Measurements from ENCODE around the gene RGS9.

GRCh38 chr17:65225061-65225460 lies 87.9 kb downstream of the RGS9 start:
- TF ChIP-seq CTCF (IDR thresholded peaks at IDR 0.05; ENCODE audit: poor library complexity) (no peak), EZH2 (IDR thresholded peaks at IDR 0.05; ENCODE audit: borderline replicate concordance) (no peak), EZH2phosphoT487 (IDR thresholded peaks at IDR 0.05; ENCODE audit: low read depth, severe bottlenecking, unreplicated experiment) (no peak)
